HEK293 (cell line): Measurements from ENCODE around the gene GAP43.

ENCODE experiments used
- CTCF ChIA-PET: fragments of 350-600 bp; formaldehyde crosslinking; extraction: SDS; loops from one replicate; lab custom pipeline; 2021; ENCODE audit warnings: antibody characterized with exemption; lab: Yijun Ruan, JAX
- POLR2A ChIA-PET: fragments of 300-600 bp; formaldehyde crosslinking; extraction: SDS; loops from one replicate; lab custom pipeline; 2020; ENCODE audit warnings: antibody characterized with exemption, inconsistent platforms; lab: Yijun Ruan, JAX
- H3K27ac ChIP-seq: fragments of 200-500 bp; sonication (Bioruptor generic); 2 replicates; pipeline ENCODE4 v1.5.1; 2014; ENCODE audit warnings: low read depth, low read length, control low read depth, inconsistent platforms; ENCODE audit errors: extremely low read depth
- H3K36me3 ChIP-seq, 2 experiments: fragments of 200-500 bp in 1 of 2; sonication (Bioruptor generic) in 1 of 2; 1 replicate in 1 of 2; 2 replicates in 1 of 2; pipeline ENCODE4 v1.5.1; 2014 to 2017; ENCODE audit warnings: inconsistent platforms in 2 of 2, low read length in 2 of 2; ENCODE audit not compliant: control insufficient read depth in 2 of 2, insufficient read depth in 1 of 2
- H3K4me1 ChIP-seq: fragments of 200-500 bp; sonication (Bioruptor generic); 2 replicates; pipeline ENCODE4 v1.5.1; 2014; ENCODE audit warnings: mild to moderate bottlenecking, low read length, inconsistent platforms; ENCODE audit not compliant: control insufficient read depth, insufficient read depth
- H3K4me3 ChIP-seq: 2 replicates; pipeline ENCODE4 v1.5.1; 2011; ENCODE audit warnings: low read depth, mild to moderate bottlenecking, control low read depth, low read length, moderate library complexity
- H3K9me3 ChIP-seq: fragments of 200-500 bp; sonication (Bioruptor generic); 2 replicates; pipeline ENCODE4 v1.5.1; 2014; ENCODE audit warnings: low read depth, low read length, inconsistent platforms; ENCODE audit not compliant: control insufficient read depth, insufficient read depth
- GLI4 ChIP-seq: fragments of 450-650 bp; formaldehyde crosslinking; IDR thresholded peaks from 2 replicates; pipeline ENCODE4 v1.5.1; 2016; ENCODE audit warnings: missing biosample characterization, missing genetic modification characterization
- IKZF3 ChIP-seq: fragments of 450-650 bp; IDR thresholded peaks from 2 replicates; pipeline ENCODE4 v1.5.0; 2018; ENCODE audit warnings: missing biosample characterization, mild to moderate bottlenecking, missing genetic modification characterization, moderate library complexity
- INSM2 ChIP-seq: fragments of 450-650 bp; formaldehyde crosslinking; IDR thresholded peaks from 2 replicates; pipeline ENCODE4 v1.5.1; 2016; ENCODE audit warnings: missing biosample characterization, missing genetic modification characterization
- MYNN ChIP-seq: fragments of 450-650 bp; formaldehyde crosslinking; IDR thresholded peaks from 2 replicates; pipeline ENCODE4 v1.5.1; 2016; ENCODE audit warnings: missing biosample characterization, missing genetic modification characterization, borderline replicate concordance
- OVOL3 ChIP-seq: fragments of 450-650 bp; formaldehyde crosslinking; IDR thresholded peaks from 2 replicates; pipeline ENCODE4 v1.5.1; 2016; ENCODE audit warnings: missing biosample characterization, missing genetic modification characterization
- PRDM6 ChIP-seq: fragments of 450-650 bp; formaldehyde crosslinking; IDR thresholded peaks from 2 replicates; pipeline ENCODE4 v1.5.1; 2017; ENCODE audit warnings: missing biosample characterization, missing genetic modification characterization
- ZBTB21 ChIP-seq: fragments of 450-650 bp; formaldehyde crosslinking; IDR thresholded peaks from 2 replicates; pipeline ENCODE4 v1.5.1; 2017; ENCODE audit warnings: missing biosample characterization, missing genetic modification characterization
- ZFP69B ChIP-seq: fragments of 450-650 bp; formaldehyde crosslinking; IDR thresholded peaks from 2 replicates; pipeline ENCODE4 v1.5.1; 2016; ENCODE audit warnings: missing biosample characterization, missing genetic modification characterization
- ZIC2 ChIP-seq: fragments of 450-650 bp; formaldehyde crosslinking; IDR thresholded peaks from 2 replicates; pipeline ENCODE4 v1.5.1; 2016; ENCODE audit warnings: missing biosample characterization, missing genetic modification characterization
- ZNF157 ChIP-seq: fragments of 450-650 bp; formaldehyde crosslinking; IDR thresholded peaks from 2 replicates; pipeline ENCODE4 v1.5.1; 2016; ENCODE audit warnings: missing biosample characterization, missing genetic modification characterization
- ZNF184 ChIP-seq: fragments of 450-650 bp; IDR thresholded peaks from 2 replicates; pipeline ENCODE4 v1.5.1; 2018; ENCODE audit warnings: missing biosample characterization, mild to moderate bottlenecking, missing genetic modification characterization
- ZNF311 ChIP-seq: fragments of 450-650 bp; formaldehyde crosslinking; IDR thresholded peaks from 2 replicates; pipeline ENCODE4 v1.5.1; 2017; ENCODE audit warnings: missing biosample characterization, missing genetic modification characterization, borderline replicate concordance
- ZNF391 ChIP-seq: fragments of 450-650 bp; formaldehyde crosslinking; IDR thresholded peaks from 2 replicates; pipeline ENCODE4 v1.5.1; 2016; ENCODE audit warnings: low read depth, missing biosample characterization, missing genetic modification characterization, borderline replicate concordance
- ZNF473 ChIP-seq: fragments of 450-650 bp; formaldehyde crosslinking; IDR thresholded peaks from 2 replicates; pipeline ENCODE4 v1.5.1; 2017; ENCODE audit warnings: missing biosample characterization, missing genetic modification characterization
- ZNF513 ChIP-seq: fragments of 450-650 bp; IDR thresholded peaks from 2 replicates; pipeline ENCODE4 v1.5.1; 2018; ENCODE audit warnings: missing biosample characterization, missing genetic modification characterization
- ZNF600 ChIP-seq: fragments of 450-650 bp; formaldehyde crosslinking; IDR thresholded peaks from 2 replicates; pipeline ENCODE4 v1.5.1; 2016; ENCODE audit warnings: missing biosample characterization, missing genetic modification characterization
- ZNF629 ChIP-seq: fragments of 450-650 bp; formaldehyde crosslinking; IDR thresholded peaks from 2 replicates; pipeline ENCODE4 v1.5.1; 2017; ENCODE audit warnings: missing biosample characterization, missing genetic modification characterization
- ZNF658 ChIP-seq: fragments of 450-650 bp; formaldehyde crosslinking; IDR thresholded peaks from 2 replicates; pipeline ENCODE4; 2016; ENCODE audit warnings: missing biosample characterization, missing genetic modification characterization
- ZNF704 ChIP-seq: fragments of 450-650 bp; formaldehyde crosslinking; IDR thresholded peaks from 2 replicates; pipeline ENCODE4 v1.5.1; 2016; ENCODE audit warnings: missing biosample characterization, missing genetic modification characterization
- ZNF707 ChIP-seq: fragments of 450-650 bp; formaldehyde crosslinking; IDR thresholded peaks from 2 replicates; pipeline ENCODE4 v1.5.1; 2016; ENCODE audit warnings: missing biosample characterization, missing genetic modification characterization
- ZNF776 ChIP-seq: fragments of 450-650 bp; formaldehyde crosslinking; IDR thresholded peaks from 2 replicates; pipeline ENCODE4 v1.5.0; 2017; ENCODE audit warnings: missing biosample characterization, missing genetic modification characterization, borderline replicate concordance
- ZSCAN5A ChIP-seq: fragments of 450-650 bp; formaldehyde crosslinking; IDR thresholded peaks from 2 replicates; pipeline ENCODE4 v1.5.1; 2016; ENCODE audit warnings: missing biosample characterization, missing genetic modification characterization

The GAP43 gene

GRCh38 chr3:115624029-115624741 lies 875 bp downstream of the GAP43 start:
- CTCF ChIA-PET = no interaction called here
- H3K9me3 ChIP-seq = no peaks in the 10 kb centered on the region
- H3K4me1 ChIP-seq = peaks cover 8% of the 10 kb centered on the region; the same call in 1 of the 2 replicates
- POLR2A ChIA-PET = no interaction called here
- no peak overlapping the region for H3K4me3 ChIP-seq
- H3K27ac ChIP-seq = no peak overlapping the region
- no peaks in the 10 kb centered on the region for H3K36me3 ChIP-seq
- 0 out of 2 replicates have a peak, but pooled peaks have one; percentile 9 for TF ChIP-seq IKZF3 (tag by site-specific recombination)
- TF ChIP-seq ZNF473 (tag by site-specific recombination) = no peak

GRCh38 chr3:115624901-115625300 lies 1.6 kb downstream of the GAP43 start:
- H3K4me1 ChIP-seq = peaks cover 8% of the 10 kb centered on the region; the same call in 1 of the 2 replicates

More at GRCh38 chr3:115624901-115625300, 1.6 kb downstream of the GAP43 start:
- ChIA-PET CTCF (no interaction called here), POLR2A (no interaction called here)
- TF ChIP-seq GLI4 (tag by site-specific recombination) = no peak
- TF ChIP-seq ZNF629 (tag by site-specific recombination) = no peak
- no peak for TF ChIP-seq ZIC2 (tag by site-specific recombination)
- no peak for TF ChIP-seq MYNN (tag by site-specific recombination)
- no peak for TF ChIP-seq ZNF704 (tag by site-specific recombination)
- TF ChIP-seq ZFP69B = no peak
- no peak for TF ChIP-seq PRDM6 (tag by site-specific recombination)
- no peak for TF ChIP-seq ZNF707
- no peak for TF ChIP-seq ZNF184
- no peak for TF ChIP-seq OVOL3 (tag by site-specific recombination)
- no peak for TF ChIP-seq ZBTB21
- no peak for TF ChIP-seq ZNF600 (tag by site-specific recombination)
- no peak for TF ChIP-seq ZNF513
- no peak for TF ChIP-seq INSM2 (tag by site-specific recombination)
- TF ChIP-seq ZNF658 = no peak
- no peak for TF ChIP-seq ZNF776
- no peak for TF ChIP-seq ZNF391 (tag by site-specific recombination)
- TF ChIP-seq ZNF311 (tag by site-specific recombination) = no peak
- no peak for TF ChIP-seq ZSCAN5A (tag by site-specific recombination)
- no peak for TF ChIP-seq ZNF157
- no peak overlapping the region for H3K27ac ChIP-seq
- H3K36me3 ChIP-seq = no peaks in the 10 kb centered on the region
- no peaks in the 10 kb centered on the region for H3K9me3 ChIP-seq
- no peak overlapping the region for H3K4me3 ChIP-seq
